DND-41 (cell line): ENCODE results near the gene THUMPD3.

Experiments
- ATAC-seq: fragments of 200-7000 bp; cut with Tn5 transposase; 3 replicates; pipeline ENCODE4 v1.9.1; 2021; ENCODE audit warnings: low read depth; ENCODE audit not compliant: insufficient read depth
- DNase-seq: peaks from one replicate; pipeline ENCODE4 v3.0.0-alpha.2; 2020
- H2AFZ ChIP-seq: 2 replicates; pipeline ENCODE4 v1.6.0; 2012; ENCODE audit warnings: low read depth, low read length
- H3K27ac ChIP-seq: 2 replicates; pipeline ENCODE4 v1.5.1; 2012; ENCODE audit warnings: low read length, inconsistent platforms
- H3K27me3 ChIP-seq: fragments of 200-600 bp; sonication (generic); 2 replicates; pipeline ENCODE4 v1.6.0; 2012; ENCODE audit warnings: low read length, mild to moderate bottlenecking, inconsistent platforms; ENCODE audit not compliant: insufficient read depth, poor library complexity
- H3K36me3 ChIP-seq: 2 replicates; pipeline ENCODE4 v1.5.1; 2012; ENCODE audit warnings: low read length, inconsistent platforms; ENCODE audit not compliant: insufficient read depth
- H3K4me1 ChIP-seq: 2 replicates; pipeline ENCODE4 v1.5.1; 2012; ENCODE audit warnings: mild to moderate bottlenecking, low read length; ENCODE audit not compliant: insufficient read depth
- H3K4me2 ChIP-seq: 2 replicates; pipeline ENCODE4 v1.6.0; 2012; ENCODE audit warnings: mild to moderate bottlenecking, moderate library complexity, low read length, inconsistent platforms; ENCODE audit not compliant: insufficient read depth
- H3K4me3 ChIP-seq, 2 experiments: fragments of 200-600 bp in 1 of 2; shearing (Covaris generic) in 1 of 2; 2 replicates each; pipeline ENCODE4 v1.5.1; 2012 to 2016; ENCODE audit warnings: inconsistent platforms in 2 of 2, low read length in 2 of 2, mild to moderate bottlenecking in 2 of 2, low read depth in 1 of 2, moderate library complexity in 1 of 2
- H3K79me2 ChIP-seq: 2 replicates; pipeline ENCODE4 v1.6.0; 2012; ENCODE audit warnings: low read length, inconsistent platforms; ENCODE audit not compliant: insufficient read depth
- H3K9ac ChIP-seq: 2 replicates; pipeline ENCODE4 v1.6.0; 2012; ENCODE audit warnings: low read depth, mild to moderate bottlenecking, inconsistent platforms, low read length, moderate library complexity
- H3K9me3 ChIP-seq: 2 replicates; pipeline ENCODE4 v1.5.1; 2012; ENCODE audit warnings: low read length, moderate library complexity, mild to moderate bottlenecking, inconsistent platforms; ENCODE audit not compliant: insufficient read depth, severe bottlenecking
- H4K20me1 ChIP-seq: 2 replicates; pipeline ENCODE4 v1.6.0; 2012; ENCODE audit warnings: low read length; ENCODE audit not compliant: insufficient read depth
- EZH2 ChIP-seq: IDR thresholded peaks from 3 replicates; pipeline ENCODE4 v1.6.1; 2012; ENCODE audit warnings: borderline replicate concordance, low read depth, mild to moderate bottlenecking, moderate library complexity, low read length, inconsistent platforms; ENCODE audit not compliant: severe bottlenecking
- TF ChIP-seq, protein P1 (sequence below): IDR thresholded peaks from 2 replicates; pipeline ENCODE4 v1.5.1; 2012; ENCODE audit warnings: borderline replicate concordance, low read length, moderate library complexity, mild to moderate bottlenecking; ENCODE audit not compliant: poor library complexity, severe bottlenecking; ENCODE audit errors: extremely low read depth

THUMPD3 gene

DNA sequence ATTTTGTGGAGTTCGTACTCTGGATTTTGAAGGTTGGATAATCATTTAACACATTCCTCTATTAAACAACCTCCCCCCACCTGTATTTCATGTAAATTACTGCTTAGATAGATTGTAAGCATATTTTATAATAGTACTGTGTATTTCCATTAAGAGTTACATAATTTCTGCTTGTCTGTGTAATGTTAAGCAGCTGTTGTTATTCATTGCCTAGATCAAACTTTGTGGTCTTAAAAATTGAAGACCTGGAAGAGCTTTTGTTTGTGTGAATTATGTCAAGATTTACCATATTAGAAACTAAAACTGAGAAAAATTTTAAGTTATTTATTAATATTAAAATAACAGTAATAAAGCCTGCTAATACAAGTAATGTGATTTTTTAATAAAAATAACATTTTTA is 45.7 kb downstream of the THUMPD3 start:
- H3K36me3 ChIP-seq, result no peaks in the 10 kb centered on the region
- ATAC-seq, result no peak
- peaks cover 100% of the 10 kb centered on the region for H3K79me2 ChIP-seq
- TF ChIP-seq, protein P1, sequence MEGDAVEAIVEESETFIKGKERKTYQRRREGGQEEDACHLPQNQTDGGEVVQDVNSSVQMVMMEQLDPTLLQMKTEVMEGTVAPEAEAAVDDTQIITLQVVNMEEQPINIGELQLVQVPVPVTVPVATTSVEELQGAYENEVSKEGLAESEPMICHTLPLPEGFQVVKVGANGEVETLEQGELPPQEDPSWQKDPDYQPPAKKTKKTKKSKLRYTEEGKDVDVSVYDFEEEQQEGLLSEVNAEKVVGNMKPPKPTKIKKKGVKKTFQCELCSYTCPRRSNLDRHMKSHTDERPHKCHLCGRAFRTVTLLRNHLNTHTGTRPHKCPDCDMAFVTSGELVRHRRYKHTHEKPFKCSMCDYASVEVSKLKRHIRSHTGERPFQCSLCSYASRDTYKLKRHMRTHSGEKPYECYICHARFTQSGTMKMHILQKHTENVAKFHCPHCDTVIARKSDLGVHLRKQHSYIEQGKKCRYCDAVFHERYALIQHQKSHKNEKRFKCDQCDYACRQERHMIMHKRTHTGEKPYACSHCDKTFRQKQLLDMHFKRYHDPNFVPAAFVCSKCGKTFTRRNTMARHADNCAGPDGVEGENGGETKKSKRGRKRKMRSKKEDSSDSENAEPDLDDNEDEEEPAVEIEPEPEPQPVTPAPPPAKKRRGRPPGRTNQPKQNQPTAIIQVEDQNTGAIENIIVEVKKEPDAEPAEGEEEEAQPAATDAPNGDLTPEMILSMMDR, result no peak
- no peak for TF ChIP-seq EZH2
- H3K4me1 ChIP-seq, result peaks cover 10% of the 10 kb centered on the region
- no peaks in the 10 kb centered on the region for H3K9me3 ChIP-seq
- H3K4me3 ChIP-seq, result no peak overlapping the region
- H2AFZ ChIP-seq, result no peak overlapping the region
- no peak overlapping the region for H3K27ac ChIP-seq
- no peaks in the 10 kb centered on the region for H3K27me3 ChIP-seq
- no peak overlapping the region for H3K4me2 ChIP-seq
- no peak for DNase-seq
- no peak overlapping the region for H3K9ac ChIP-seq
- H4K20me1 ChIP-seq, result peaks cover 92% of the 10 kb centered on the region

DNA sequence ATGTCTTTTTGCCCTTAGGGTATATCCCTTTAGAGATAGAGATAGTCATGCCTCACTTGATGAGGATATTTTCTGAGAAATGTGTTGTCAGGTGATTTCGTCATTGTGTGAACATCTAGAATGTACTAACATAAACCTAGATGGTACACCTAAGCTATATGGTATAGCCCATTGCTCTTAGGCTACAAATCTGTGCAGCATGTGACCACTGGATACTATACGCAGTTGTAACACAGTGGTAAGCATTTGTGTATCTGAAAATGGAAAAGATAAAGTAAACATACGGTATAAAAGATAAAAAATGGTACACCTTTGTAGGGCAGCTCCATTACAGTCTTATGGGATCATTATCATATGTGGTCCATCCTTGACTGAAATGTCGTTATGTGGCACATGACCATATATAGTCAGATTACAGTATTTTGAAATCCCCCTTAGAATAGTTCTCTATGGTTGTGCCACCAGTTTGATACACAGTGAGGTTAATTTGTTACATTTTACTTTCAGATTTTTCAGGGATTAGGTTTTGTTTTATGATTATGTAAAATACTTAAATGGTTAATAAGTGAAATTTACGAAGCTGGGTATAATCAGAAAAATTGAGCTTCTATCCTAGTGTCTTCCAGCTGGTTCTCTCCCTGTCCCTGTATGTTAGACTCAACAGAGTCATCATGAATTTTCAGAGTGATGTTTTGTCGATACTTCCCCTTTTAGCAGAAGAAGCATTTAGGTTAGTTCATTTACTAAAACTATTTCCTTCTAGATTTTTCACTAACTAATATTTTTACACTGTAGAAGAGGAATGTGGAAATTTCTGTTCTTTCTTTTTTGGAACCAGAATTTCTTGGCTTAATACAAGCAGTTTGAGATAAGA is 47.4 kb downstream of the THUMPD3 start:
- no peak for TF ChIP-seq EZH2
- TF ChIP-seq, protein P1, result no peak
- H3K4me1 ChIP-seq, result peaks cover 5% of the 10 kb centered on the region; the same call in 1 of the 2 replicates
- H3K4me3 ChIP-seq, result no peak overlapping the region
- H3K9ac ChIP-seq, result no peak overlapping the region
- H3K79me2 ChIP-seq, result peaks cover 100% of the 10 kb centered on the region
- no peak for ATAC-seq
- H3K27me3 ChIP-seq, result no peaks in the 10 kb centered on the region
- no peaks in the 10 kb centered on the region for H3K9me3 ChIP-seq
- no peak overlapping the region for H2AFZ ChIP-seq
- no peak overlapping the region for H3K27ac ChIP-seq
- H3K4me2 ChIP-seq, result no peak overlapping the region
- DNase-seq, result no peak
- H3K36me3 ChIP-seq, result no peaks in the 10 kb centered on the region; the same call in 1 of the 2 replicates
- H4K20me1 ChIP-seq, result peaks cover 91% of the 10 kb centered on the region

DNA sequence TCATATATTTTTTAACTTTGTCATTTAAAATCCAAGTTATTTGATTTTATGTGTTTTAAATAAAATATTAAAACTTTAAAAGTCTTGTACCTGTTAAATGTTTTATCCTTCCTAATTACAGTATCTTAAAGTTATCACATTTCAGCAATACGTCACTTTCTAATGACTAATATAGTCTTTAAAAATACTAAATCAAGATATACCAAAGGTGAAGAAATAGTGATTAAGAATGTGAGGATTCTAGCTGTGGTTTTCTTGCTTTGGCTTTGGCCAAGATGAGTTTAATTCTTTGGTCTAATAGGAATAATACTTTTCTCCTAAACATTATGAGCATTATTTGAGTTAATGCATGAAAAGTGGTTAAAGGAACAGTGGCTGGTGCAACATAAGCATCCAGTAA is 48.4 kb downstream of the THUMPD3 start:
- H3K9ac ChIP-seq, result no peak overlapping the region

DNA sequence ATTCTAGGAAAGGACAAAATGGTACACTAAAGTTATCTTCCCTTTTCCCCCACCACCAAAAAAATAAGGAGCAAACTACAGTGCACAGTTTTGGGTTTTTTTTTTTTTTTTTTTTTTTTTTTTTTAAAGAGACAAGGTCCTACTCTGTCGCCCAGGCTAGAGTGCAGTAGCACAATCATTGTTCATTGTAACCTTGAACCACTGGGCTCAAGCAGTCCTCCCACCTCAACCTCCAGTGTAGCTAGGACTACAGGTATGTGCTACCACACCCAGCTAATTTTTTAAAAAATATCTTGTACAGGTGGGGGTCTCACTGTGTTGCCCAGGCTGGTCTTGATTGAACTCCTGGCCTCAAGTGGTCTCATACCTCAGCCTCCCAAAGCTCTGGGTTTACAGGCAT is 49.4 kb downstream of the THUMPD3 start:
- H3K79me2 ChIP-seq, result peaks cover 100% of the 10 kb centered on the region
- H2AFZ ChIP-seq, result no peak overlapping the region
- no peaks in the 10 kb centered on the region for H3K9me3 ChIP-seq
- H3K27me3 ChIP-seq, result no peaks in the 10 kb centered on the region
- DNase-seq, result no peak
- H3K4me3 ChIP-seq, result no peak overlapping the region
- H3K4me1 ChIP-seq, result no peaks in the 10 kb centered on the region
- H3K27ac ChIP-seq, result no peak overlapping the region
- no peak overlapping the region for H3K9ac ChIP-seq
- H3K4me2 ChIP-seq, result no peak overlapping the region
- peaks cover 91% of the 10 kb centered on the region for H4K20me1 ChIP-seq
- H3K36me3 ChIP-seq, result peaks cover 8% of the 10 kb centered on the region; the same call in 1 of the 2 replicates
- TF ChIP-seq, protein P1, result no peak
- TF ChIP-seq EZH2, result no peak
- no peak for ATAC-seq

More for the DNA sequence above, 48.4 kb downstream of the THUMPD3 start:
- Histone ChIP-seq H3K9me3 (no peaks in the 10 kb centered on the region), H3K4me1 (no peaks in the 10 kb centered on the region), H4K20me1 (peaks cover 91% of the 10 kb centered on the region), H3K79me2 (peaks cover 100% of the 10 kb centered on the region), H3K4me3 (no peak overlapping the region), H3K4me2 (no peak overlapping the region), H3K27me3 (no peaks in the 10 kb centered on the region), H2AFZ (no peak overlapping the region), H3K27ac (no peak overlapping the region), H3K36me3 (peaks cover 8% of the 10 kb centered on the region; the same call in 1 of the 2 replicates)
- no peak for TF ChIP-seq EZH2
- no peak for DNase-seq
- no peak for ATAC-seq
